Naive thymus-derived CD4-positive, alpha-beta T cell (primary cell): Measurements from ENCODE around the gene ZNRF3. TPM values are rescaled to one million over a fixed set of nuclear protein-coding genes. Genes with fewer than 3 reads are reported as not detected.

Experiments used
- ATAC-seq: fragments of 150-1000 bp; cut with Tn5 transposase; 2 replicates; pipeline ENCODE4 v1.10.0; 2021; ENCODE audit warnings: mild to moderate bottlenecking, moderate library complexity
- CTCF ChIA-PET: fragments of 350-600 bp; sonication (Branson Sonifier 250); formaldehyde crosslinking; loops from one replicate; lab custom pipeline; 2021; ENCODE audit warnings: antibody characterized with exemption; lab: Charles Lee
- POLR2A ChIA-PET: fragments of 350-600 bp; sonication (Branson Sonifier 250); formaldehyde crosslinking; loops from one replicate; lab custom pipeline; 2021; ENCODE audit warnings: antibody characterized with exemption, inconsistent platforms; lab: Charles Lee
- DNase-seq, 9 donors: peaks; one replicate each; pipeline versions ENCODE4 v3.0.0 to v3.0.0-alpha.2; 2020 to 2022; ENCODE audit warnings: mixed read lengths in 1 of 9
- H3K27ac ChIP-seq: one replicate; pipeline ENCODE4 v1.7.0; 2013; ENCODE audit warnings: mild to moderate bottlenecking, low read depth, low read length, moderate library complexity
- H3K27me3 ChIP-seq, 2 donors: one replicate each; pipeline ENCODE4 v1.7.0; 2013; ENCODE audit warnings: low read length in 2 of 2, mild to moderate bottlenecking in 2 of 2, moderate library complexity in 2 of 2; ENCODE audit not compliant: control insufficient read depth in 2 of 2, insufficient read depth in 2 of 2
- H3K36me3 ChIP-seq, 3 experiments: 1 replicate in 2 of 3; 2 replicates in 1 of 3; pipeline ENCODE4 v1.7.0; 2013; ENCODE audit warnings: low read length in 3 of 3, mild to moderate bottlenecking in 3 of 3, moderate library complexity in 1 of 3; ENCODE audit not compliant: insufficient read depth in 3 of 3, control insufficient read depth in 2 of 3
- H3K4me1 ChIP-seq, 2 donors: one replicate each; pipeline ENCODE4 v1.7.0; 2013; ENCODE audit warnings: low read length in 2 of 2, mild to moderate bottlenecking in 2 of 2, moderate library complexity in 1 of 2; ENCODE audit not compliant: control insufficient read depth in 2 of 2, insufficient read depth in 2 of 2
- H3K4me3 ChIP-seq: 2 replicates; pipeline ENCODE4 v1.7.0; 2013; ENCODE audit warnings: mild to moderate bottlenecking, low read length
- H3K9me3 ChIP-seq, 3 experiments: 1 replicate in 2 of 3; 2 replicates in 1 of 3; pipeline ENCODE4 v1.7.0; 2013; ENCODE audit warnings: low read length in 3 of 3; ENCODE audit not compliant: control insufficient read depth in 2 of 3
- H3K27ac Mint-ChIP-seq, 9 donors: one replicate each; pipeline ENCODE4 v1.8.0; 2020 to 2022; ENCODE audit warnings: mixed read lengths in 9 of 9, mild to moderate bottlenecking in 8 of 9, moderate library complexity in 5 of 9, inconsistent platforms in 2 of 9
- H3K27me3 Mint-ChIP-seq, 5 donors: one replicate each; pipeline ENCODE4 v1.8.0; 2021 to 2022; ENCODE audit warnings: mixed read lengths in 5 of 5, mild to moderate bottlenecking in 1 of 5
- H3K36me3 Mint-ChIP-seq, 5 donors: one replicate each; pipeline ENCODE4 v1.8.0; 2020 to 2022; ENCODE audit warnings: mixed read lengths in 5 of 5, mild to moderate bottlenecking in 3 of 5, inconsistent platforms in 1 of 5
- H3K4me1 Mint-ChIP-seq, 7 donors: one replicate each; pipeline ENCODE4 v1.8.0; 2020 to 2022; ENCODE audit warnings: mixed read lengths in 7 of 7, mild to moderate bottlenecking in 3 of 7, inconsistent platforms in 1 of 7
- H3K4me3 Mint-ChIP-seq, 10 donors: one replicate each; pipeline ENCODE4 v1.8.0; 2020 to 2022; ENCODE audit warnings: mild to moderate bottlenecking in 10 of 10, mixed read lengths in 10 of 10, moderate library complexity in 6 of 10, inconsistent platforms in 2 of 10
- H3K9me3 Mint-ChIP-seq, 11 donors: one replicate each; pipeline ENCODE4 v1.8.0; 2020 to 2022; ENCODE audit warnings: mixed read lengths in 11 of 11, mild to moderate bottlenecking in 4 of 11, inconsistent platforms in 1 of 11, moderate library complexity in 1 of 11
- intact Hi-C, 2 donors: fragments of 100-400 bp; cut with micrococcal nuclease; formaldehyde crosslinking; loops; one replicate each; pipeline ENCODE4 v1.15.1; 2023
- polyA plus RNA-seq, 2 donors: library from polyadenylated mRNA; unstranded; fragments of 300-500 nt; fragmentation: Illumina TruSeq; gene quantifications; one replicate each; pipeline ENCODE4 v1.2.3, GENCODE V29; 2021
- total RNA-seq, 6 experiments: library from RNA in 5 of 6; stranded (reverse) in 5 of 6; gene quantifications; 1 replicate in 5 of 6; 2 replicates in 1 of 6; pipeline ENCODE4 v1.2.3 and lab custom pipeline; 2021 to 2026

ZNRF3 gene
- total and polyA plus RNA-seq, 7 experiments from 2014 or later: 0.22 to 0.98 (median 0.63) TPM

DNA sequence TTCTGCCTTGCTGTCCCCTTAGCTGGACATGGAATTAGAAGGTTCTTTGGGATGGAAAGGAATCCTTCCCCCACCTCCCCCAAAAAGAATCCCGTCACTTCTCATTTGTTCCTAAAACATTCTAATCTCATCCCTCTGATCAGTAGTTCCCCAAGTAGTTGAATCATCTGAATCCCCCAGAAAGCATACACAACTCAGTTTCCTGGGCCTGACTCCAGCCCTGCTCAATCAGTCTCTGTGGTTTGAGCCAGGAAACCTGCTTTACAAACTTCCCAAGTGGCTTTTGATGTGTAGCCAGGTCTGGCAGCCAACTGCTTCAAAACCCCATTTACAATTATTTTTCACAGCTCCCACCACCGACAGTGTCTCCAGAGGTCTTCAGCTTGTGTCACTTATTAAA lies 158.0 kb downstream of the ZNRF3 start:
- intact Hi-C loops: loop anchor here (2.0 to 5.0 kb wide), 3 partner anchors 249 to 1021 kb away; partner anchors contain the start of gene CCDC117 (in 1 of the 2)

DNA sequence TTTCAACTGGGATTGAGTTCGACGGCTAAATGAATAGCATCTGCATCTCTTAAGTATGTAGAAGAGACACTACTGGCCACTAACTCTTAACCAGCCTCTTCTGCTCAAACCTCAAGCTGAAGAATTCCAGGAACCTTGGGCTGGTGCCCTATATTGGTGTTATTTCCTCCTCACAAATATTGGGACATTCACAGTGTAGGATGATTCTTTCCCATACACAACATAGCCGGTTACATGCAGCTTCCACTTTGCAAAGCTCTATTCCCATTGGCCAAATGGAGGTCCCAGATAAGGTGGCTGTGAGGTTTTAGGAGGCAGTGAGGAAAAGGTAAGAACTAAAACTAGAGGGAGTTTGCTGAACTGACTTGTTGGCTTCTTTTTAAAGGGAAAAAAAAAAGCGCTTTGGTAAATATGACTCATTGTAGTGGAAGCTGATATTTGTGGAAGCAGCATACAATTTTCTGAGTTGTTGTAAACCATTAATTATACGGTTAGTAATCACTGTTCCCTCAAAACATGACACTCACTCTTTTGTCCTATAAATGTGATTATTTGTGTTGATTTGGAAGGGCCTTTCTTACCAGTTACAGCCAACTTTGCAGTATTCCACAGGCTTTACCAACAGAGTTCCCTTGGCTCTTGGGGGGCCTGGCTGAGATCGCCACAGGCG lies 160.7 kb downstream of the ZNRF3 start:
- no peak overlapping the region for H3K27ac Mint-ChIP-seq
- no peaks in the 10 kb centered on the region for H3K4me1 Mint-ChIP-seq
- peaks cover 3 to 11% (median 4%) of the 10 kb centered on the region in 5 donors for H3K27me3 Mint-ChIP-seq
- Histone ChIP-seq H3K36me3 (peaks cover 0 to 1% (median 0%) of the 10 kb centered on the region in 3 experiments), H3K27me3 (no peaks in the 10 kb centered on the region), H3K9me3 (no peaks in the 10 kb centered on the region), H3K27ac (no peak overlapping the region), H3K4me1 (no peaks in the 10 kb centered on the region), H3K4me3 (no peak overlapping the region)
- ChIA-PET CTCF (interaction anchor here (0.6 to 4.6 kb wide), 5 partner anchors 55 to 443 kb away, joined by 3 to 46 read pairs (median 3); no protein-coding TSS in a partner anchor), POLR2A (no interaction called here)
- DNase-seq (no peak), ATAC-seq (no peak)
- H3K4me3 Mint-ChIP-seq: no peak overlapping the region
- H3K36me3 Mint-ChIP-seq: peaks cover 0 to 10% (median 5%) of the 10 kb centered on the region in 5 donors
- intact Hi-C loops: loop anchor here (5.0 kb wide), 2 partner anchors 252 to 272 kb away; partner anchors contain the start of gene CCDC117 (in 1 of the 2)
- H3K9me3 Mint-ChIP-seq: no peaks in the 10 kb centered on the region

More for the DNA sequence above, 158.0 kb downstream of the ZNRF3 start:
- H3K4me1 ChIP-seq: no peaks in the 10 kb centered on the region
- H3K27me3 ChIP-seq: no peaks in the 10 kb centered on the region
- H3K4me3 Mint-ChIP-seq: no peak overlapping the region
- peaks cover 0 to 10% (median 0%) of the 10 kb centered on the region in 5 donors for H3K36me3 Mint-ChIP-seq
- ChIA-PET CTCF (interaction anchor here (0.6 to 4.6 kb wide), 12 partner anchors 14 to 697 kb away, joined by 3 to 50 read pairs (median 6); no protein-coding TSS in a partner anchor), POLR2A (interaction anchor here (0.6 to 1.2 kb wide), 2 partner anchors 30 to 187 kb away, joined by 4 read pairs; no protein-coding TSS in a partner anchor)
- H3K4me3 ChIP-seq: no peak overlapping the region
- no peak for DNase-seq
- ATAC-seq: no peak
- no peak overlapping the region for H3K27ac Mint-ChIP-seq
- no peaks in the 10 kb centered on the region for H3K36me3 ChIP-seq
- H3K9me3 Mint-ChIP-seq: no peaks in the 10 kb centered on the region
- no peaks in the 10 kb centered on the region for H3K4me1 Mint-ChIP-seq
- peaks cover 3 to 22% (median 4%) of the 10 kb centered on the region in 5 donors for H3K27me3 Mint-ChIP-seq
- H3K27ac ChIP-seq: no peak overlapping the region
- H3K9me3 ChIP-seq: no peaks in the 10 kb centered on the region

DNA sequence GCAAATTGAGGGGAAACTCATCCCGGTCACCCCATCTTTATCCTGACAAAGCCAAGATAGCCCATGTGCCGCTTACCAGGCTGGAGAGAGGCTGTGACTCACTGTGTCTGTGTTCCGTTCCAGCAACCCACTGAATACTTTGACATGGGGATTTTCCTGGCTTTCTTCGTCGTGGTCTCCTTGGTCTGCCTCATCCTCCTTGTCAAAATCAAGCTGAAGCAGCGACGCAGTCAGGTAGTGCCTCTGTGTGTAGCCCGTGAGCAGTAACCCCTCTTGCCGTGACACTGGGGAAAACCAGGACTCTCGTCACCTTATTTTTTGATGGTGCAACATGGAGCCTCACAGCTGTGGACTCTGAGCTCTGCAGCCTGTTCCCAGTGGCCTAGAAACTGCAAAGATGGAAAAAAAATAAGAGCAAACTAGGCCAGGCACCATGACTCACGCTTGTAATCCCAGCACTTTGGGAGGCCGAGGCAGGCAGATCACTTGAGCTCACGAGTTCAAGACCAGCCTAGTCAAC lies 161.3 kb downstream of the ZNRF3 start:
- DNase-seq: no peak
- peaks cover 0 to 5% (median 0%) of the 10 kb centered on the region in 3 experiments for H3K36me3 ChIP-seq
- intact Hi-C loops: loop anchor here (5.0 kb wide), 2 partner anchors 252 to 272 kb away; partner anchors contain the start of gene CCDC117 (in 1 of the 2)

GRCh38 chr22:29048822-29049654 lies 165.7 kb downstream of the ZNRF3 start:
- no peak overlapping the region for H3K4me3 Mint-ChIP-seq
- Histone ChIP-seq H3K36me3 (peaks cover 0 to 5% (median 0%) of the 10 kb centered on the region in 3 experiments), H3K4me3 (no peak overlapping the region), H3K9me3 (no peaks in the 10 kb centered on the region), H3K27me3 (no peaks in the 10 kb centered on the region), H3K4me1 (no peaks in the 10 kb centered on the region), H3K27ac (no peak overlapping the region)
- H3K36me3 Mint-ChIP-seq: peaks cover 0 to 9% (median 3%) of the 10 kb centered on the region in 5 donors
- no peak for ATAC-seq
- POLR2A ChIA-PET: no interaction called here
- no peak overlapping the region for H3K27ac Mint-ChIP-seq
- CTCF ChIA-PET: no interaction called here
- intact Hi-C loops: no loop called here
- no peak for DNase-seq
- H3K27me3 Mint-ChIP-seq: no peaks in the 10 kb centered on the region
- peaks cover 0 to 1% (median 0%) of the 10 kb centered on the region in 7 donors for H3K4me1 Mint-ChIP-seq
- no peaks in the 10 kb centered on the region for H3K9me3 Mint-ChIP-seq

More for the DNA sequence above, 161.3 kb downstream of the ZNRF3 start:
- no peaks in the 10 kb centered on the region for H3K4me1 ChIP-seq
- H3K4me3 Mint-ChIP-seq: no peak overlapping the region
- ATAC-seq: no peak
- H3K27ac Mint-ChIP-seq: no peak overlapping the region
- H3K36me3 Mint-ChIP-seq: peaks cover 0 to 10% (median 5%) of the 10 kb centered on the region in 5 donors
- no peaks in the 10 kb centered on the region for H3K27me3 ChIP-seq
- H3K4me3 ChIP-seq: no peak overlapping the region
- H3K27ac ChIP-seq: no peak overlapping the region
- ChIA-PET CTCF (interaction anchor here (0.6 to 1.5 kb wide), 4 partner anchors 55 to 449 kb away, joined by 3 read pairs; no protein-coding TSS in a partner anchor), POLR2A (no interaction called here)
- no peaks in the 10 kb centered on the region for H3K4me1 Mint-ChIP-seq
- peaks cover 3 to 8% (median 4%) of the 10 kb centered on the region in 5 donors for H3K27me3 Mint-ChIP-seq
- no peaks in the 10 kb centered on the region for H3K9me3 Mint-ChIP-seq
- H3K9me3 ChIP-seq: no peaks in the 10 kb centered on the region

DNA sequence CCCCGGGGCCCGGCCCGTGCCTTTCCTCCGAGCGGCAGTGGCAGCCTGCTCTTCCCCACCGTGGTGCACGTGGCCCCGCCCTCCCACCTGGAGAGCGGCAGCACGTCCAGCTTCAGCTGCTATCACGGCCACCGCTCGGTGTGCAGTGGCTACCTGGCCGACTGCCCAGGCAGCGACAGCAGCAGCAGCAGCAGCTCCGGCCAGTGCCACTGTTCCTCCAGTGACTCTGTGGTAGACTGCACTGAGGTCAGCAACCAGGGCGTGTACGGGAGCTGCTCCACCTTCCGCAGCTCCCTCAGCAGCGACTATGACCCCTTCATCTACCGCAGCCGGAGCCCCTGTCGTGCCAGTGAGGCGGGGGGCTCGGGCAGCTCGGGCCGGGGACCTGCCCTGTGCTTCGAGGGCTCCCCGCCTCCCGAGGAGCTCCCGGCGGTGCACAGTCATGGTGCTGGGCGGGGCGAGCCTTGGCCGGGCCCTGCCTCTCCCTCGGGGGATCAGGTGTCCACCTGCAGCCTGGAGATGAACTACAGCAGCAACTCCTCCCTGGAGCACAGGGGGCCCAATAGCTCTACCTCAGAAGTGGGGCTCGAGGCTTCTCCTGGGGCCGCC lies 166.4 kb downstream of the ZNRF3 start:
- H3K27ac ChIP-seq: no peak overlapping the region
- no peaks in the 10 kb centered on the region for H3K9me3 ChIP-seq
- Mint-ChIP-seq H3K4me1 (peaks cover 0 to 1% (median 0%) of the 10 kb centered on the region in 7 donors), H3K36me3 (peaks cover 0 to 9% (median 3%) of the 10 kb centered on the region in 5 donors), H3K27ac (no peak overlapping the region), H3K9me3 (no peaks in the 10 kb centered on the region), H3K4me3 (no peak overlapping the region), H3K27me3 (peaks cover 0 to 1% (median 0%) of the 10 kb centered on the region in 5 donors)
- CTCF ChIA-PET: interaction anchor here (0.6 kb wide), 2 partner anchors 190 to 191 kb away, joined by 3 read pairs; no protein-coding TSS in a partner anchor
- intact Hi-C loops: no loop called here
- DNase-seq: no peak
- H3K4me1 ChIP-seq: no peaks in the 10 kb centered on the region
- no peaks in the 10 kb centered on the region for H3K27me3 ChIP-seq
- no peak for ATAC-seq
- H3K36me3 ChIP-seq: peaks cover 0 to 5% (median 0%) of the 10 kb centered on the region in 3 experiments
- H3K4me3 ChIP-seq: no peak overlapping the region
- POLR2A ChIA-PET: interaction anchor here (0.6 kb wide), 1 partner anchor 28 kb away, joined by 3 read pairs; no protein-coding TSS in a partner anchor
